Fibroblast of pulmonary artery (primary cell): ENCODE data around the gene CASQ1.

Experiments used
- DNase-seq: peaks from one replicate; pipeline ENCODE4 v3.0.0-alpha.2; 2010; ENCODE audit warnings: low read depth
- H3K4me3 ChIP-seq: replicated peaks from 2 replicates; pipeline ENCODE4 v1.5.1; 2011; ENCODE audit warnings: low read depth, mild to moderate bottlenecking, control low read depth, low read length, moderate library complexity
- CTCF ChIP-seq: IDR thresholded peaks from 2 replicates; pipeline ENCODE4 v1.5.1; 2011; ENCODE audit warnings: mild to moderate bottlenecking, control low read depth, low read length, inconsistent platforms; ENCODE audit errors: missing control alignments

The CASQ1 gene

DNA sequence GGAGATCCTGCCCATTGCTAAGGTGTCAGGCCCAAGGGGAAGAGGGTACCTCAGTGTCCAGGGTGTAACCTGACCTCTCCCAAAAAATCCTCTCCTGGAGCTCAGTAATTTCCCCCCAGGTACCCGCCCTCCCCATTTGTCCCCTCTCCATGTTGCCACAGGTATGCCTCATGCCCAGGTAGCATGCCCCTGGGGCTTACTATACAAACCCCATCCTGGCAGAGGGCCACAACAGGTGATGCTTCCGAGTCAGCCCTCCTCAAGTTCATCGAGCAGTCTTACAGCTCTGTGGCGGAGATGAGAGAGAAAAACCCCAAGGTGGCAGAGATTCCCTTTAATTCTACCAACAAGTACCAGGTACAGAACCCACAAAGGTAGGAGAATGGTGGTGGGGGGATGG is 23.3 kb upstream of the CASQ1 start:
- TF ChIP-seq CTCF, result no peak
- no peak overlapping the region for H3K4me3 ChIP-seq
- no peak for DNase-seq

GRCh38 chr1:160167580-160167979 is 22.8 kb upstream of the CASQ1 start:
- DNase-seq, result no peak
- TF ChIP-seq CTCF, result no peak
- H3K4me3 ChIP-seq, result no peak overlapping the region

DNA sequence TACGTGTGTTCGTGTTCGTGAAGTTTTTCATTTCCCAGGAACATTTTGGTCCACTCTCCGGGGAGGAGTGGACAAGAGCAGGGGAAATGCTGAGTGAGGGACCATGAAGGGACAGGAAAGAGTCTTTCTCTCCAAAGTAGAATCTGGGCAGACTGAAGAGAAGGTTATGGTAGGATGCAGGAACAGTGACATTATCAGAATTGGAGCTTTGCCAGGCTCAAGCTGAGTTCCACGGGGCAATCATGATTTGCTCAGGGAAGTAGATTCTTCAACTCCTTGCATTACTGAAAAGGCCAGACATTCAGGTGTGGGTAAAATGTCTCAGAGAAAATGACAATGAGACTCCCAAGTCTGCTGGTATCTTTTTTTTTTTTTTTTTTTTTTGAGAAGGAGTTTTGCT is 22.4 kb upstream of the CASQ1 start:
- no peak overlapping the region for H3K4me3 ChIP-seq
- TF ChIP-seq CTCF, result no peak
- DNase-seq, result no peak

GRCh38 chr1:160168609-160169369 is 21.6 kb upstream of the CASQ1 start:
- DNase-seq, result no peak
- no peak for TF ChIP-seq CTCF
- no peak overlapping the region for H3K4me3 ChIP-seq

- no peak overlapping the region for H3K4me3 ChIP-seq
- no peak for TF ChIP-seq CTCF
- no peak for DNase-seq
Observed at GRCh38 chr1:160169553-160170399, 20.6 kb upstream of the CASQ1 start.

DNA sequence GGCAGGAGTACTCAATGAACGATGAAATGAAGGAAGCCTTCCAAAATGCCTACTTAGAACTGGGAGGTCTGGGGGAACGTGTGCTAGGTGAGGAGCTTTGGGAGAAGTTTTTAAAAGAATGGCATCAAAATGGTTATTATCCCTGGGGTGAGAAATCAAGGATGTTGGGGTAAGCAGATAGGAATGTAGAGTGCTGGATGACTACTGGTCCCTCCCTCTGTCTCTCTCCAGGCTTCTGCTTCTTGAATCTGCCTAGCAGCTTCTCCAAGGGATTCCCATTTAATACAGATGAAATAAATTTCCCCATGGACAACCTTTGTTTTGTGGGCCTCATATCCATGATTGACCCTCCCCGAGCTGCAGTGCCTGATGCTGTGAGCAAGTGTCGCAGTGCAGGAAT is 19.0 kb upstream of the CASQ1 start:
- no peak overlapping the region for H3K4me3 ChIP-seq
- TF ChIP-seq CTCF, result no peak
- DNase-seq, result no peak
